GM23338 (cell line): ENCODE data around the gene OLFML1.

Experiments
- CREB1 ChIP-seq: fragments of 250-450 bp; sonication (Bioruptor Pico); IDR thresholded peaks from 2 replicates; pipeline ENCODE4 v1.5.0; 2020; ENCODE audit warnings: low read depth, mild to moderate bottlenecking, moderate library complexity
- EZH2 ChIP-seq: fragments of 200-600 bp; sonication (generic); IDR thresholded peaks from one replicate; pipeline ENCODE4 v1.8.0; 2017; ENCODE audit warnings: antibody characterized with exemption, mild to moderate bottlenecking, low read depth; ENCODE audit not compliant: unreplicated experiment
- EZH2phosphoT487 ChIP-seq: fragments of 200-600 bp; sonication (generic); IDR thresholded peaks from one replicate; pipeline ENCODE4 v1.8.1; 2018; ENCODE audit warnings: antibody characterized with exemption; ENCODE audit not compliant: unreplicated experiment
- JUNB ChIP-seq: IDR thresholded peaks from one replicate; pipeline ENCODE4 v1.6.1; 2016; ENCODE audit warnings: antibody characterized with exemption; ENCODE audit not compliant: unreplicated experiment
- POLR2AphosphoS5 ChIP-seq: IDR thresholded peaks from 2 replicates; pipeline ENCODE4 v1.6.1; 2016; ENCODE audit warnings: antibody characterized with exemption, low read depth
- STAT1 ChIP-seq: IDR thresholded peaks from one replicate; pipeline ENCODE4 v1.6.1; 2016; ENCODE audit warnings: antibody characterized with exemption; ENCODE audit not compliant: unreplicated experiment
- ZNF114 ChIP-seq: fragments of 250-450 bp; sonication (Bioruptor Pico); IDR thresholded peaks from 2 replicates; pipeline ENCODE4 v1.5.0; 2020; ENCODE audit warnings: mild to moderate bottlenecking, moderate library complexity
- TF ChIP-seq, protein P1 (sequence below), 2 experiments: fragments of 200-600 bp in 1 of 2; sonication (generic) in 1 of 2; conservative IDR thresholded peaks; 2 replicates each; pipeline versions ENCODE4 v1.5.1 to v1.6.1; 2016 to 2017; ENCODE audit warnings: antibody characterized with exemption in 2 of 2, low read depth in 2 of 2, mild to moderate bottlenecking in 2 of 2, moderate library complexity in 1 of 2
- TF ChIP-seq, protein P2 (sequence below): IDR thresholded peaks from one replicate; pipeline ENCODE4 v1.6.1; 2018; ENCODE audit warnings: antibody characterized with exemption; ENCODE audit not compliant: unreplicated experiment

- TF ChIP-seq CREB1 (CRISPR knock-in tag): no peak
- TF ChIP-seq, protein P1, sequence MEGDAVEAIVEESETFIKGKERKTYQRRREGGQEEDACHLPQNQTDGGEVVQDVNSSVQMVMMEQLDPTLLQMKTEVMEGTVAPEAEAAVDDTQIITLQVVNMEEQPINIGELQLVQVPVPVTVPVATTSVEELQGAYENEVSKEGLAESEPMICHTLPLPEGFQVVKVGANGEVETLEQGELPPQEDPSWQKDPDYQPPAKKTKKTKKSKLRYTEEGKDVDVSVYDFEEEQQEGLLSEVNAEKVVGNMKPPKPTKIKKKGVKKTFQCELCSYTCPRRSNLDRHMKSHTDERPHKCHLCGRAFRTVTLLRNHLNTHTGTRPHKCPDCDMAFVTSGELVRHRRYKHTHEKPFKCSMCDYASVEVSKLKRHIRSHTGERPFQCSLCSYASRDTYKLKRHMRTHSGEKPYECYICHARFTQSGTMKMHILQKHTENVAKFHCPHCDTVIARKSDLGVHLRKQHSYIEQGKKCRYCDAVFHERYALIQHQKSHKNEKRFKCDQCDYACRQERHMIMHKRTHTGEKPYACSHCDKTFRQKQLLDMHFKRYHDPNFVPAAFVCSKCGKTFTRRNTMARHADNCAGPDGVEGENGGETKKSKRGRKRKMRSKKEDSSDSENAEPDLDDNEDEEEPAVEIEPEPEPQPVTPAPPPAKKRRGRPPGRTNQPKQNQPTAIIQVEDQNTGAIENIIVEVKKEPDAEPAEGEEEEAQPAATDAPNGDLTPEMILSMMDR (conservative IDR thresholded peaks at IDR 0.05; ENCODE audit: low read depth in 2 of 2): no peak
- TF ChIP-seq EZH2: no peak
- TF ChIP-seq EZH2phosphoT487: no peak
- TF ChIP-seq, protein P2, sequence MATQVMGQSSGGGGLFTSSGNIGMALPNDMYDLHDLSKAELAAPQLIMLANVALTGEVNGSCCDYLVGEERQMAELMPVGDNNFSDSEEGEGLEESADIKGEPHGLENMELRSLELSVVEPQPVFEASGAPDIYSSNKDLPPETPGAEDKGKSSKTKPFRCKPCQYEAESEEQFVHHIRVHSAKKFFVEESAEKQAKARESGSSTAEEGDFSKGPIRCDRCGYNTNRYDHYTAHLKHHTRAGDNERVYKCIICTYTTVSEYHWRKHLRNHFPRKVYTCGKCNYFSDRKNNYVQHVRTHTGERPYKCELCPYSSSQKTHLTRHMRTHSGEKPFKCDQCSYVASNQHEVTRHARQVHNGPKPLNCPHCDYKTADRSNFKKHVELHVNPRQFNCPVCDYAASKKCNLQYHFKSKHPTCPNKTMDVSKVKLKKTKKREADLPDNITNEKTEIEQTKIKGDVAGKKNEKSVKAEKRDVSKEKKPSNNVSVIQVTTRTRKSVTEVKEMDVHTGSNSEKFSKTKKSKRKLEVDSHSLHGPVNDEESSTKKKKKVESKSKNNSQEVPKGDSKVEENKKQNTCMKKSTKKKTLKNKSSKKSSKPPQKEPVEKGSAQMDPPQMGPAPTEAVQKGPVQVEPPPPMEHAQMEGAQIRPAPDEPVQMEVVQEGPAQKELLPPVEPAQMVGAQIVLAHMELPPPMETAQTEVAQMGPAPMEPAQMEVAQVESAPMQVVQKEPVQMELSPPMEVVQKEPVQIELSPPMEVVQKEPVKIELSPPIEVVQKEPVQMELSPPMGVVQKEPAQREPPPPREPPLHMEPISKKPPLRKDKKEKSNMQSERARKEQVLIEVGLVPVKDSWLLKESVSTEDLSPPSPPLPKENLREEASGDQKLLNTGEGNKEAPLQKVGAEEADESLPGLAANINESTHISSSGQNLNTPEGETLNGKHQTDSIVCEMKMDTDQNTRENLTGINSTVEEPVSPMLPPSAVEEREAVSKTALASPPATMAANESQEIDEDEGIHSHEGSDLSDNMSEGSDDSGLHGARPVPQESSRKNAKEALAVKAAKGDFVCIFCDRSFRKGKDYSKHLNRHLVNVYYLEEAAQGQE: no peak
- no peak for TF ChIP-seq ZNF114 (CRISPR knock-in tag)
- no peak for TF ChIP-seq JUNB
- TF ChIP-seq POLR2AphosphoS5: no peak
- TF ChIP-seq STAT1: no peak
These were observed 36.8 kb downstream of the OLFML1 start for GRCh38 chr11:7522121-7522520.
